SK-N-SH treated with all-trans-retinoic acid at 6 μM for 48 hours (cell line): ENCODE data around the gene NHLRC3.

Experiments
- ESRRG ChIP-seq: fragments of 250-450 bp; sonication (Bioruptor Pico); IDR thresholded peaks from 2 replicates; pipeline ENCODE4 v1.6.1; 2021; ENCODE audit warnings: mild to moderate bottlenecking
- RARB ChIP-seq: fragments of 250-450 bp; sonication (Bioruptor Pico); IDR thresholded peaks from 2 replicates; pipeline ENCODE4 v1.8.0; 2021; ENCODE audit warnings: mild to moderate bottlenecking, moderate library complexity
- ZFP30 ChIP-seq: fragments of 450-650 bp; formaldehyde crosslinking; IDR thresholded peaks from 2 replicates; pipeline ENCODE4 v1.5.0; 2022; ENCODE audit warnings: mild to moderate bottlenecking, moderate library complexity
- TF ChIP-seq, protein P1 (sequence below): fragments of 250-450 bp; sonication (Bioruptor Pico); IDR thresholded peaks from 2 replicates; pipeline ENCODE4 v1.5.1; 2021; ENCODE audit warnings: mild to moderate bottlenecking, moderate library complexity
- TF ChIP-seq, protein P2 (sequence below): fragments of 250-450 bp; sonication (Bioruptor Pico); IDR thresholded peaks from 2 replicates; pipeline ENCODE4 v1.8.0; 2020; ENCODE audit warnings: mild to moderate bottlenecking, moderate library complexity, borderline replicate concordance

DNA sequence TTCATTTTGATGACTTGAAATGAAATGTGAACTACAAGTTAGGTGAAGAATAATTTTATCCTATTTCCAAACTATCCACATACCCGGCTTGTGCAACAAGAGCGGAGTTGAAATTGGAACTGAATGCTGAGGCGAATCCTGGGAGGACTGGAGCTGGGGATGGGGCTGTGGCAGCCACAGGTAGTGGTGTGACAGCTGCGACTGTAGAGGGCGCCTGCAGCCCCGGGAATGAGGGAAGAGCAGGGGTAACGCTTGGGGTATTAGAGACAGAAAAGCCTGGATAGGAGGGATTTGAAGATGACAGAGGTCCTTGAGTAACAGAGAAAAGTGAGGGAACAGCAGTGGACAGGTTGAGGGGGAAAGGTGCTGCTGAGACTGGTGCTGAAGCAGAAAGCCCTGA, 25.6 kb upstream of the NHLRC3 start:
- TF ChIP-seq ZFP30 (no peak), RARB (CRISPR knock-in tag) (no peak), ESRRG (CRISPR knock-in tag) (no peak)
- TF ChIP-seq, protein P1, sequence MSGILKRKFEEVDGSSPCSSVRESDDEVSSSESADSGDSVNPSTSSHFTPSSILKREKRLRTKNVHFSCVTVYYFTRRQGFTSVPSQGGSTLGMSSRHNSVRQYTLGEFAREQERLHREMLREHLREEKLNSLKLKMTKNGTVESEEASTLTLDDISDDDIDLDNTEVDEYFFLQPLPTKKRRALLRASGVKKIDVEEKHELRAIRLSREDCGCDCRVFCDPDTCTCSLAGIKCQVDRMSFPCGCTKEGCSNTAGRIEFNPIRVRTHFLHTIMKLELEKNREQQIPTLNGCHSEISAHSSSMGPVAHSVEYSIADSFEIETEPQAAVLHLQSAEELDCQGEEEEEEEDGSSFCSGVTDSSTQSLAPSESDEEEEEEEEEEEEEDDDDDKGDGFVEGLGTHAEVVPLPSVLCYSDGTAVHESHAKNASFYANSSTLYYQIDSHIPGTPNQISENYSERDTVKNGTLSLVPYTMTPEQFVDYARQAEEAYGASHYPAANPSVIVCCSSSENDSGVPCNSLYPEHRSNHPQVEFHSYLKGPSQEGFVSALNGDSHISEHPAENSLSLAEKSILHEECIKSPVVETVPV (CRISPR knock-in tag), result no peak
- TF ChIP-seq, protein P2, sequence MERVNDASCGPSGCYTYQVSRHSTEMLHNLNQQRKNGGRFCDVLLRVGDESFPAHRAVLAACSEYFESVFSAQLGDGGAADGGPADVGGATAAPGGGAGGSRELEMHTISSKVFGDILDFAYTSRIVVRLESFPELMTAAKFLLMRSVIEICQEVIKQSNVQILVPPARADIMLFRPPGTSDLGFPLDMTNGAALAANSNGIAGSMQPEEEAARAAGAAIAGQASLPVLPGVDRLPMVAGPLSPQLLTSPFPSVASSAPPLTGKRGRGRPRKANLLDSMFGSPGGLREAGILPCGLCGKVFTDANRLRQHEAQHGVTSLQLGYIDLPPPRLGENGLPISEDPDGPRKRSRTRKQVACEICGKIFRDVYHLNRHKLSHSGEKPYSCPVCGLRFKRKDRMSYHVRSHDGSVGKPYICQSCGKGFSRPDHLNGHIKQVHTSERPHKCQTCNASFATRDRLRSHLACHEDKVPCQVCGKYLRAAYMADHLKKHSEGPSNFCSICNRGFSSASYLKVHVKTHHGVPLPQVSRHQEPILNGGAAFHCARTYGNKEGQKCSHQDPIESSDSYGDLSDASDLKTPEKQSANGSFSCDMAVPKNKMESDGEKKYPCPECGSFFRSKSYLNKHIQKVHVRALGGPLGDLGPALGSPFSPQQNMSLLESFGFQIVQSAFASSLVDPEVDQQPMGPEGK (CRISPR knock-in tag), result no peak
